ENCODE results near the gene NMNAT1.

- TF ChIP-seq CTCF (IDR thresholded peaks at IDR 0.05) (peak in 2 of 7 experiments; percentile 9 to 10), POLR2A (IDR thresholded peaks at IDR 0.05) (peak in 1 of 4 donors; percentile 48)
These were observed 42.9 kb upstream of the NMNAT1 start for GRCh38 chr1:9900142-9901043.
